ENCODE measurements around the gene HIVEP2.

The HIVEP2 gene

GRCh38 chr6:142914937-142915697 is 29.9 kb downstream of the HIVEP2 start:
- DNase-seq (ENCODE audit: low spot score): no peak

- no peak for DNase-seq (ENCODE audit: low spot score)
Measured at GRCh38 chr6:142914369-142914768, 30.6 kb downstream of the HIVEP2 start.

GRCh38 chr6:142913511-142914047 is 31.4 kb downstream of the HIVEP2 start:
- peak; percentile 90 for DNase-seq (ENCODE audit: low spot score)

GRCh38 chr6:142913036-142913510 is 31.9 kb downstream of the HIVEP2 start:
- DNase-seq (ENCODE audit: low spot score): peak; percentile 89

GRCh38 chr6:142912125-142912524 is 32.9 kb downstream of the HIVEP2 start:
- DNase-seq (ENCODE audit: low spot score): no peak

- no peak for DNase-seq (ENCODE audit: low spot score)
Measured at GRCh38 chr6:142911430-142911829, 33.5 kb downstream of the HIVEP2 start.

- no peak for DNase-seq (ENCODE audit: low spot score)
Measured at GRCh38 chr6:142909686-142910085, 35.3 kb downstream of the HIVEP2 start.

GRCh38 chr6:142908235-142908634 is 36.7 kb downstream of the HIVEP2 start:
- no peak for DNase-seq (ENCODE audit: low spot score)

- no peak for DNase-seq (ENCODE audit: low spot score)
Measured at GRCh38 chr6:142907544-142907943, 37.4 kb downstream of the HIVEP2 start.

GRCh38 chr6:142906945-142907470 is 38.0 kb downstream of the HIVEP2 start:
- no peak for DNase-seq (ENCODE audit: low spot score)

- no peak for DNase-seq (ENCODE audit: low spot score)
Measured at GRCh38 chr6:142903812-142904211, 41.2 kb downstream of the HIVEP2 start.

- DNase-seq (ENCODE audit: low spot score): peak; percentile 77
Measured at GRCh38 chr6:142902636-142903053, 42.3 kb downstream of the HIVEP2 start.

- DNase-seq (ENCODE audit: low spot score): no peak
Measured at GRCh38 chr6:142901611-142902010, 43.4 kb downstream of the HIVEP2 start.

- DNase-seq (ENCODE audit: low spot score): no peak
Measured at GRCh38 chr6:142900227-142900971, 44.6 kb downstream of the HIVEP2 start.

GRCh38 chr6:142898927-142899895 is 45.8 kb downstream of the HIVEP2 start:
- no peak for DNase-seq (ENCODE audit: low spot score)

GRCh38 chr6:142897659-142898058 is 47.3 kb downstream of the HIVEP2 start:
- no peak for DNase-seq (ENCODE audit: low spot score)

GRCh38 chr6:142896732-142897131 is 48.2 kb downstream of the HIVEP2 start:
- DNase-seq (ENCODE audit: low spot score): no peak

- no peak for DNase-seq (ENCODE audit: low spot score)
Measured at GRCh38 chr6:142893088-142893487, 51.9 kb downstream of the HIVEP2 start.

GRCh38 chr6:142892254-142893021 is 52.5 kb downstream of the HIVEP2 start:
- no peak for DNase-seq (ENCODE audit: low spot score)

GRCh38 chr6:142891454-142891853 is 53.5 kb downstream of the HIVEP2 start:
- DNase-seq (ENCODE audit: low spot score): no peak

- no peak for DNase-seq (ENCODE audit: low spot score)
Measured at GRCh38 chr6:142888456-142888855, 56.5 kb downstream of the HIVEP2 start.
